HG03439 (cell line): ENCODE data around the gene PTPRD.

ENCODE experiments used
- ATAC-seq: cut with Tn5 transposase; IDR thresholded peaks from one replicate; pipeline ENCODE4 v1.9.1; 2021; ENCODE audit warnings: mild to moderate bottlenecking, moderate library complexity; ENCODE audit not compliant: unreplicated experiment

PTPRD gene

DNA sequence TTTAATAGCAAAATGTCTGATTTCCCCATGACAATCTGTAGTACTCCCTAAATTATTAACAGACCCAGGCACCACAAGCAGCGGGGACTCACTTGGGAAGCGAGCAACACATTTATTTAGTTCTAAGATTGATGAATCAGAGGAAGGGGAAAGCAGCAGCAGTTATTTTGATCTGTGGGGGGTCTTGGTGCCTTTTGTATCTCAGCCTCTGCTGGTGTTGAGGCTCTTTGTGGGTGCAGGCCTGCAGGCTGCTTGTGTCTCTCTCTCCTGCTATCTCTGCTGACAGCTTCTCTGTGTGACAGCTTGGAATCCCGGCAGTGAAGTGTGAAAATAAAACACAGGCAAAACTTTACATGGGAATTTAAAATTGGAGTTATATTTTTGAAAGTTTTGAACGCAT, 1935.1 kb downstream of the PTPRD start:
- no peak for ATAC-seq

DNA sequence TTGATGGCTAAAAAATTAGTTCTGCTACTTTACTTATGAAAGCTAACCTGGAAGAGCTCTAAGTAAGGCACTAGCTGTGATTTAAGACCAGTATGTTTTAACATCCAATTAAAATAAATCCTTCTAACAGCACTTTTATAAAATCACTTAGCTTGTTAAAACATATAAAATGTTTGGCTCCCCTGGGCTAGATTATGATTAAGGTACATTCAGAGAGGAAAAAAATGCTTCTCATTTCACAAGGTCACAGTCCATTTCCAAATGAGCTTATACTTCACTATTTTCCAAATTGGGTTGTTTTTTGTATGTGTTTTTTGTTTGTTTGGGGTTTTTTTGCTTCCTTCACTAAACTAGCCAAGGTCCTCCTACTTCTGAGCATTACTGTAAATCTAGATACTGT, 1938.3 kb downstream of the PTPRD start:
- no peak for ATAC-seq

DNA sequence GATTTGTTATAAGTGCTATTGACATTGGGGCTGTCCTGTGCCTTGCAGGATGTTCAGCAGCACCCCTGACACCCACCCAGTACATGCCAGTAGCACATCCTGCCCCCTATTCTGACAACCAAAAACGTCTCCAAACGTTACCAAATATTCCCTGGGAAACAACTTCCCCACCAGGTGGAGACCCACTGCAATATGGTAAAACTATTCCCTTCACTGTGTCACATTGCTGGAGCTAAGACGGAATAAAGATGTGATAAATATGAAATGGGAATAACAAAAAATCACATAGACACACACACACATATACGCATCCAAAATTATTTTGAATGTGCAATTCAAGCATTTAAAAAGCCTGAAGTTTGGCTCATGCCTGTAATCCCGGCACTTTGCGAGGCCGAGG, 1939.0 kb downstream of the PTPRD start:
- no peak for ATAC-seq

DNA sequence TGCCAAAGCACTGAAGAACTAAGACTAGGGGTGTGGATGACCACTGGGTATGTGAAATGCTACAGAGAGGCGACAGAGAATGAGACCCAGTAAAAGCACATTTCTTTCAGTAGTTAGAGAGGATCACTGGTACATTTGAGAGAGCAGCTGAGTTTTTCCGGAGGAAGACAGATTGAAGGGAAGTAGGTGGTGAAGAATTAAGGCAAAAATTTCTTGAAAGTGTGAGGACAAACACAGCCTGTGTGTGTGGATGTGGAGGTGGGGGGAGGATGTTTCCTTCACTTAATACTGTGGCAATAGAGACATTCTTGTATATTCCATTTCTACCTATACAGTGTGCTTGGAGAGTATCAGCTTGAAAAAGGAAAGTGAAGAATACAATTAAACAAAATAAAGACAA, 1942.1 kb downstream of the PTPRD start:
- ATAC-seq: no peak

DNA sequence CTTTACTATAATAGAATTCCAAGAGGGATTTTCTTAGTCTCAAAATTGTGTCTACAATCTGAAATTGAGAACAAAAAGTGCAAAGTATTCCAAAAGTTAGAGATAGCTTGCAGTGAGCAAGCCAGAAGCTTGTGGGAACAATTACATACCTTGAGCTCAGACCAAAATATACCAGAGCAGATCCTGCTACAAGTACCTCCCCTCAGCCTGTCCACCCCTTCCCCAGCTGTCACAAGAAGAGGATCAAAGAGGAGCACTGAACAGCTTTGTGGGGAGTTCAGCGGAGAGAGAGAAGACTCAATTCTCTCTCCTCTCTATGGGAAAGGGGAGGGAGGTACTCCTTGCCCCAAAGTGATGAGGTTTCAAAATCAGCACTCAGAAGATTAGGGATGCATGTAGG, 1944.1 kb downstream of the PTPRD start:
- ATAC-seq: no peak

DNA sequence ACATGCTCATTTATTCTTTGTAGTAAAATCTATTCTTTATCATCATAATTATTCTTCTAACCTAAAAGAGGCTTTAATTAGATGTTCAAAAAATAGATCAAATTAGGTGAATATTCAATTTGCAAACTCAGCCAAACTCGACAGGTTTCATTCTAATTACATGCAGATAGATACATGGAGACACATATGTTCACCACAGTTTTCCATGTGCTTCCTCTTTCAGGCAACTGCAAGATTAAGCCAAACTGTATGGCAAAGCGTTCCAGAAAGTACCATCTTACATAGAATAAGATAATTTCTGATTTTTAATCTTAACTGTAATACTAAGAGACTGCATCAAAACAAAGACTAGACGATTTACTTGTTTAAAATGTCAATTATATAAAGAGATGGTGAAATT, 1944.6 kb downstream of the PTPRD start:
- ATAC-seq: no peak

DNA sequence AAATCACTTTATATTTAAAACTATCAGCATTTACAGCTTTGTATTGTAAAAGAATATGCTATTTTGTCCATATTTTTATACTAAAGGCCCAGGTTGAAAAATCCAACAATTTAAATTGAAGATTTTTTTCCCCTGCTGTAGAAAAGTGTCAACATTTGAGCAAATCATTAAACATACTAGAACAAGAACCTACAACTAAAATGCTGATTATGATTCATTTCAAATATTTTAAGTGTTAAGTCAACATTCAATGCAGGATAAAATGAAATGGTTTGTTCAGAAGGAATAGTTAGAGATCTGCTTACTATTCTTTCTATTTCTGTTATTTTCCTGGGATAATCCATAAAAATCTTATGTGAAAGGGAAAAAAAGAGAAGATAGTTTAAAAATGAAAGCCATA, 1946.7 kb downstream of the PTPRD start:
- no peak for ATAC-seq

DNA sequence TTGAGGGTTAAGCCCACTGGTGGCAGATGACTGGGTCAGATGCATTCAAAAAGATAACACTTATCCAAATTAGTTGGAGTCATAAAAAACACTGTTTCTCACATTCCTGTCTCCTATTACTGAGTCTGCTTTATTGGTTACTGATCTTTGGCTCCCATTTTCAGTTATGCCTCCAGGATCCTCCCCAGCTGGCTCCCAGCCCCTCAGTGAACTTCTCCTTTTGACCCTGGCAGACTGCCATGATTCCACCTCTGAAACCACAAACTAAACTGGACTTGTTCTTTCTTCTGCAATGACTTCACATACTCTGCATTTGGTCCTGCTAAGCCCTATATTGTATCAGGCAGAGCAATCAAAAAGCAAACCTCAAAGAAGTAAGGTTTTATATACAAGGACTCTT, 1952.4 kb downstream of the PTPRD start:
- ATAC-seq: no peak

DNA sequence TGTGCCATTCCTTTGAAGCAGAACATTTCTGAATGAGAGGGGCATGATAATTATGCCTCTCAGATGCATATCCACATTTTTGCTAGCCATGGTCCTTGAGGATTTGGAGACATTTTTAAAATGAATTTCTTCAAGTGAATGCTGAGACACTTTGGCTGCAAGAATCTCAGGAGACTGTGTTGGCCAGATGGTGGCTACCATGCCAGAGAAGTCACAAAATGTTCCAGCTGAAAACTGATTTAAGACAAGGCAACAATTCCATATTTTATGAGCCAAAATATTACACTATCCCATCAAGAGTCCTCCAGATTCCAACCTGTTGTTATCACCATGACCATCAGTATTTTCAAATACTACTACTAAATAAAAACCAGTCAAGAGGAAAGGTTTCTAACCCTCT, 1953.7 kb downstream of the PTPRD start:
- ATAC-seq: no peak

DNA sequence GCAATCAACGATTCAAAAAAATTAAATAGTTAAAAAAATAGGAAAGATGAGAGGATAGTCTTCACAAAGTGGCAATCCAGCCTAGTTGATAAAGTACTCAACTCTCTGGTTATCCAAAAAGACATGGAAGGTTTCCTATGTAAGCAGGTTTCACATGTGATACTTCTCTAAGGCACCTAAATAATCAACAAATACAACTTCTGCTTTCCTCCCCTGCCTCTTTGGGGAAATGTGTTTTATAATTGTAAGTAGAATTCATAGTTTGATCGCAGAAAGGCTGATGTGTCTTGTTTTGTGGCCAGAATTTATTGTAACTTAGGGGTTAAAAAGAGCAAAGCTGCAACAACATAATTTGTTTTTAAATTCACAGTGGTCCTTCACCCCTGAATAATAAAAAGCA, 1957.7 kb downstream of the PTPRD start:
- no peak for ATAC-seq

DNA sequence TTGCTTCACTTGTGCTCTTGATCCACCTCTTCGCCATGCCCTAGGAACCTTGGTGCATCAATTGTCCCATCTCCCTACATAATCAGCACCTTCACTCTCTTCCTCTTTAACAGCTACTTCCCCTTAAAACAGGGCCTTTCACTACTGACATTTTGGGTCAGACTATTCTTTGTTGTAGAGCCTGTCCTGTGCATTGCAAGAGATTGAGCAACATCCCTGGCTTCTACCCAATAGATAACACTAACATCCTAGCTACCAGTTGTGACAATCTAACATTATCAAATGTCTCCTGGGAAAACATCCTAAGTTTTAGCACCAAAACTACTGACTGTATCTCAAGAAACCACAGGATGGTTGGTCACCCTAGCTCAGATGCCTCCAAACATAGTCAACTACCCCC, 1958.9 kb downstream of the PTPRD start:
- ATAC-seq: no peak

DNA sequence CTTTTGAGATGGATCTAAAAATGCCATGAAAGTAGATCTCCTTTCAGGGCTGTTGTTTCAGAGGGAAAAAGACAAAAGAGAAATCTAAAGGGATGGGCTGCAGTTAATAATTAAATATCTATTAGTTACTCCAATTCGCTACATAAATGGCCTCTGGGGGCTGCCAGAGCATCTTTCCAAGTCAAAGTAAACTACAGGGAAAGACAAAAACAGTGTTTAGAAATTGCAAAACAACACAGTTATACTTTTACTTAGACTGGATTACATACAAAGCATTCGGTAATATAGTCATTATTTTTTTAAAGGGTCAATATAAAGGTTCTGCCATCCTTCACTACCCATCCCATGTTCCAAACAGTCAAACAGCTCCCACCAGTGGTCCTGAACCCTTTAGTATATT, 1959.7 kb downstream of the PTPRD start:
- no peak for ATAC-seq

DNA sequence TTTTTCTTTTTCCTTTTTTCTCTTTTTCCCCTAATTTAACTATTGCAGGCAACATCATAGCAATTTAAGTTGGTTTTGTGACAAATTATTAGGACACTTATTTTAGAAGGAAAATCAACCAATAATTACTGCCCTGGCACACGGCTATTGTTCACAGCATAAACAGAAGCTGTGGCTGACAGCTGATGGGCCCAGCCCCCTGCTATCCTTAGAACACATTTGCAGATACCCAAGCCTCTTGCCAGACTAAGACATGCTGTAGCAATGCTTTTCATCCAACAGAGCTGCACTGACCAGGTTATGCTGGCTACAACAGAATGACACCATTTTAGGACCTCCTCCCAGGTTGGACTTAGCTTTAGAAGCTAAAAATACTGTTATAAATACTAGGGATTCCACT, 1960.5 kb downstream of the PTPRD start:
- ATAC-seq: no peak

DNA sequence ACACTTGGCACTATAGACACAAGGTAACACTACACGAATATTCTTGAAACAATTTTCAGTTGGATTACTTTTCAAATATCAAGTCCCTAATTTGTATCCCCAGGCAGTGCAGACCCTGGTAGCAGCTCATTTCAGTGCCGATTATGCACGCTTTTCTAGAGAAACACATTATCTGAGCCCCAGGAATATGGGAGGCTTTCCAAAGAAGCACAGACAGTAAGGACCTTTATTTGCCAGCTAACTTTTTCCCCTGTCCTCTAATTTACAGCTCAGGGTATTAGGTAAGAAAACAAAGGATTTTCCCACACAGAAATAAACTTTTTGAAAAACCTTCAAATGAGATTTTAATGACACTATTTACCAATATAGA, 1961.0 kb downstream of the PTPRD start:
- ATAC-seq: no peak

DNA sequence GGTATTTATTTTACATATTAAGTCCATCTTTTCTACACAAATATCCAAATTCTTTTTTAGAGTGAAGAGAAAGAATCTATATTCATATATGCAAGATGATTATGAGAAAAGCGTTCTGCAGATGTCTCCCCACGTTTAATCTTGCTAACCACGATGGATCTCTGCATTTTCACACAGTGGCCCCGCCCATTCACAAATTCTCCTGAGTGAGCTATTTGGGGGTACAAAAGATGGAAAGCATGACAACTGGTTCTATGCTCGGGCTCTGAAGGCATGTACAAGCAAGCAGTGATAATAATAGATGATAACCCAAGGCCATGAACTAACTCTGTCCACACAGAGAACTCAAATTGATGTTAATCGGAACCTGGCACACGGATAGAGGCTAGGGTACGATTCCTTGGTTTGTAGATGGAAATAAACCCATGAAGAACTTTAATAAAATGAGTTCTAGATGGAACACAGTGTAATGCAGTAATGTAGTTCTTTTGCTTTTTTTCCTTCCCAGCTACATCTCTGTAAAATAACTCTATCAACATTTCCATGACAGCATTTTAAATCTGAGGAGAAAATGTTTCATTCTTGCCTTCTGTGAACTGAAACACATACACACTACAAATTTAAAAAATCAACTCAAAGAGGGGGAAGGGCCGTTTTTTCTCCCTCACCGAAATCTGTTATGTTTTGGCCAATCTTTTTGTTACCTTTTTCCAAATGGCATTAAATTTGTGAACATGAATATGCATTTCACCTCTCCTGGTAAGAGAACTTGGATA, 1961.5 kb downstream of the PTPRD start:
- ATAC-seq: no peak

DNA sequence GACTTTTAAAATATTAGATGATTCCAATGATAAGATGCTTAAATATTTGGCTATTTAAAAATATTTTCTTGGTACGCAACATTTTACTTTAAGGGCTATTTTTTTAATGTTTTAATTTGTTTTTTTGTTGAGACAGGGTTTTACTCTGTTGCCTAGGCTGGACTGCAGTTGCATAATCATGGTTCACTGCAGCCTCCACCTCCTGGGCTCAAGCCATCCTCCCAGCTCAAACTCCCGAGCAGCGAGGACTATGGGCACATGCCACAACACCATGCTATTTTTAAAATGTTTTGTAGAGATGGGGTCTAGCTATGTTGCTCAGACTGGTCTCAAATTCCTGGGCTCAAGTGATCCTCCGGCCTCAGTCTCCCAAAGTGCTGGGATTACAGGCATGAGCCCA, 1963.0 kb downstream of the PTPRD start:
- no peak for ATAC-seq

DNA sequence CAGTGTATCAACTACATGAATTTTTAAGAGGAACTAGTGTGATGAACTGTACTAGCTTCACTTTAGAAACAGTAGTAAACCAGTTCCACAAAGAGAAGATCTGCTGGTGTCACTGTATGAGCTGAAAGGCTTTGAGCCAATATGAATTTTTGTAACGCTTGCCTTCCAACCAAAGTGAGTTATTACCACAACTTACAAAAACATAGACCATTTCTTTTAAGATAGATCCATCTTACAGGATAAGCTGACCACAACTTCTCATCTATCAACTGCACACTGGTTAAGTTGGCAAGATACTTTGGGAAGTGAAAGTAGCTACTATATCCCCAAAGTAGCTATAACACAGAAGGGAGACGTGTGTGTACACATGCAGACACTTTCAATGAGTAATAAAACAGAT, 1963.6 kb downstream of the PTPRD start:
- ATAC-seq: no peak

DNA sequence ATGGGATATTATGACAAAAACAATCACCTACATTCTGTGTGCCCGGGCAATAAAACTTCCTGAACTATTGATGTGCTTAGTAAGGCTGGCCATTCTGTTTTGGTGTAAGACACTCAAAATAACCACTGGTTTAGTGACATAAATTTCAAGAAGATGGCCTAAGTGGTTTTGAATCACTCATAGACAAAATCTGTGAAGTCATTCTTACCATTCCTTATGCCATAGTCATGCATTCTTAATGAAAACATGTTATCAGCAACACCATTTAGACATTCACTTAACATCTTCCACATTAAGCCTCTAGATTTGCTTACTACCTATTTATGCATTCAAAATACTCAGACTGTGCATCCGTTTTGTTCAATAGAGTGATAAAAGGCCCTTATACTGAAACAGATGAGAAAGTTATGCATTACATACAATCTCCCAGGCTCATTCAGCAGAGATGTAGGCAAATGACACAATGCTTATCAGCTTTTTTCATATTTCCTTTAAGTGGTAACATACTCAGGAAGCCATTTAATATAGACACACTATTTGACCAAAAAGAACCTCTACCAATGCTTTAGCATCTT, 1964.4 kb downstream of the PTPRD start:
- ATAC-seq: no peak

DNA sequence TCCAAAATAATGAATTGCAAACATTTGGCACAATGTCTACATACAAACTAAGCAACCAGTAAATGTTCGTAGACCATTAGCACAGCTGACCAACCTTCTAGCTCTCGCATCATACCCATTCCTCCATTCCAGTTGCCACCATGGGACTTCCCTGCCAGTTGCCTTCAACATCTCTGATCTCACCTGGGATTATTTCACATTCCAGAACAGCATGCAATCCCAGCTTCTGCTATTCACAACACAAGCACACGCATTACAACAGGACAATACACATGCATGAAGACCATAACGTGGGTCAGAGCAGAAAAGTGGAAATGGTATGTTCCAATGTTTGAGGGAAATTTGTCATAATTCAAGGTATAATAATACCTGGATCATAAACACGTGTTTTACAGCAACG, 1965.0 kb downstream of the PTPRD start:
- no peak for ATAC-seq

DNA sequence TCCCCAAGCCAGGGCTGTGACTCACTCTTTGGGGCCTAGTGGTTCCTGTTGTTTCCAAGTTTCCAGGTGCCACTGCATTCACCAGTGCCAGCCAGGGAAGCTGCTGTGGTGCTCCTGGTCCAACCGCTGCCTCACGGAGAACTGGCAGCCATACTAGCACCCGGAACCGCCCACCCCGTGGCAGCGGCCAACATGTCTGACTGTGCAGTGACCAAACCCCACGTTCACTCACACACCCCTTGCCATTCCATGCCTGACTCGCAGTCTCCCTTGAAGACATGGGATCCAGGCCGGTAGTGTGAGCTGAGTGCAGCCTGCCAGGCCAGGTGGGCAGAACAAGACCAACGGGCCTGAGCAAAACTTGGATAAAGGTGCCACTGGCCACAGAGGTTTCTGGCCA, 1968.2 kb downstream of the PTPRD start:
- no peak for ATAC-seq

DNA sequence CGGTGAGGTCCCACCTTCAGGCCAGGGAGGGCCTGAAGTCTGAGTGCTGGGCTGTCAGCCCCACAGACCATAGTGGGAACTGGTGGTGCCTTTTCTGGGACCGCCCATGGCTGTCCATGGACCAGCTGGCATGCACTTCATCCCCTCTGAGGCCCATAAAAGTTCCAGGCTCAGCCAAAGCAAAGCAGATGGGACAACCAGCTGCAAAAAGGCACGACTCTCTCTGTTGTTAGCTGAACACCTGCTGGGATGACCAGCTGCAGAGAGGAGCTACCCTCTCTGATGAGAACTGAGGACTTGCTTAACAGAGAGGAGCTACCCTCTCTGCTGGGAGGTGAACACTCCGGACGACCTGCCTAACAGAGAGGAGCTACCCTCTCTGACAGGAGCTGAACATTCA, 1968.9 kb downstream of the PTPRD start:
- ATAC-seq: no peak

DNA sequence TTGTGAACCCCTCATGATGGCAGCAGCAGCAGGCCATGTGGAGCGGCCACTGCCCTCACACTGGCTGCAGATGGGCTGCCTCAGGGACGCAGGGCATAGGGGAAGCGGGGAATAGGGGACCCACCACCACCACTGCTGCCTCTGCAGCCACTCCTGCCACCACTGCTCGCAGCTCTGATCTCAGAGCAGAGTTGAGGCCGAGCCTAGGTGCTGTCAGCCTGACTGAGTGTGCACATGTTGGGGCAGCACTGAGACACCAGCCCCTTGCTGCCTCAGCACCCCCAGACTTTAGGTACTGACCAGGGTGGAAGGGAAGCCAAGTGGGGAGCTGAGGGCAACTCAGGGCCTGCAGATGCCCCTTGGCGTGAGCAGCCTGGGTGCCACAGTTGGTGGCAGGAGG, 1969.3 kb downstream of the PTPRD start:
- ATAC-seq: no peak

DNA sequence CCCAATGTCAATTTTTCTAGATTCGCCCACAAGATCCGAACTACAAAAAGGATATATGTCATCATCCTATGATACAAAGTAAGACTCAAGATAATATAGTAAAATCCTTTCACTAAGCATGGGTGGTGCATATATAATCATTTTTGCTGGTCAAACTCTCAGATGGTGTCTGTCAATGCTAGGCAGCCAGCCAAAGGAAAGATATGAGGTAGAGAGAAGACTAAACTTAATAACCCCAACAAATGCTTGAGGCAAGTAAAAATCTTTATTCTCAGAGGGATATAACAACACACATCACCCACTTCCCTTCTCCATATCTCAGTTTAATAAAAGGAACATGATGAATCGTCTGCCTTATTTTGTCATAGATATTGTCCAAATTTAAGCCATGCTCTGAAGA, 1972.0 kb downstream of the PTPRD start:
- no peak for ATAC-seq
